CD14-positive monocyte (primary cell): ENCODE data around the gene SLC9A8. TPM values are rescaled to one million over a fixed set of nuclear protein-coding genes. Genes with fewer than 3 reads are reported as not detected.

Source experiments
- DNase-seq, 3 donors: peaks; one replicate each; pipeline ENCODE4 v3.0.0-alpha.2; 2011 to 2022
- H2AFZ ChIP-seq: 2 replicates; pipeline ENCODE4 v1.6.0; 2012; ENCODE audit warnings: mild to moderate bottlenecking, low read depth, low read length, inconsistent platforms; ENCODE audit not compliant: insufficient read depth, poor library complexity, severe bottlenecking
- H3K27ac ChIP-seq, 2 donors: 1 replicate in 1 of 2; 2 replicates in 1 of 2; pipeline ENCODE4 v1.5.1; 2012 to 2013; ENCODE audit warnings: low read length in 2 of 2, control low read depth in 1 of 2, inconsistent platforms in 1 of 2, low read depth in 1 of 2, mild to moderate bottlenecking in 1 of 2
- H3K27me3 ChIP-seq, 2 donors: one replicate each; pipeline versions ENCODE4 v1.6.0 to v1.6.1; 2011 to 2013; ENCODE audit warnings: low read length in 2 of 2; ENCODE audit not compliant: control insufficient read depth in 2 of 2, insufficient read depth in 2 of 2
- H3K36me3 ChIP-seq, 2 donors: replicated peaks in 1 of 2; 1 replicate in 1 of 2; 2 replicates in 1 of 2; pipeline versions ENCODE4 v1.5.1 to v1.6.1; 2012 to 2013; ENCODE audit warnings: low read length in 2 of 2, control low read depth in 1 of 2, inconsistent platforms in 1 of 2, mild to moderate bottlenecking in 1 of 2; ENCODE audit not compliant: insufficient read depth in 2 of 2, control insufficient read depth in 1 of 2
- H3K4me1 ChIP-seq, 2 donors: 1 replicate in 1 of 2; 2 replicates in 1 of 2; pipeline versions ENCODE4 v1.5.1 to v1.6.1; 2012 to 2013; ENCODE audit warnings: low read length in 2 of 2, control low read depth in 1 of 2, inconsistent platforms in 1 of 2, mild to moderate bottlenecking in 1 of 2, moderate library complexity in 1 of 2; ENCODE audit not compliant: insufficient read depth in 2 of 2, control insufficient read depth in 1 of 2
- H3K4me2 ChIP-seq: replicated peaks from 2 replicates; pipeline ENCODE3; 2012; ENCODE audit warnings: low read length, moderate library complexity, mild to moderate bottlenecking; ENCODE audit not compliant: poor library complexity, severe bottlenecking; ENCODE audit errors: extremely low read depth
- H3K4me3 ChIP-seq, 3 experiments: fragments of 200-600 bp in 1 of 3; sonication (generic) in 1 of 3; replicated peaks in 1 of 3; 1 replicate in 2 of 3; 2 replicates in 1 of 3; pipeline ENCODE4 v1.5.1; 2011 to 2013; ENCODE audit warnings: low read length in 3 of 3, mild to moderate bottlenecking in 3 of 3, control low read depth in 2 of 3, low read depth in 2 of 3, inconsistent platforms in 1 of 3, moderate library complexity in 1 of 3
- H3K79me2 ChIP-seq: 2 replicates; pipeline ENCODE4 v1.6.0; 2012; ENCODE audit warnings: mild to moderate bottlenecking, control low read depth, inconsistent platforms, low read length, moderate library complexity; ENCODE audit not compliant: insufficient read depth
- H3K9ac ChIP-seq: 2 replicates; pipeline ENCODE4 v1.6.0; 2017; ENCODE audit warnings: low read length, mild to moderate bottlenecking; ENCODE audit not compliant: insufficient read depth, poor library complexity, severe bottlenecking
- H3K9me3 ChIP-seq, 2 donors: replicated peaks in 1 of 2; 1 replicate in 1 of 2; 2 replicates in 1 of 2; pipeline versions ENCODE4 v1.5.1 to v1.6.1; 2012 to 2013; ENCODE audit warnings: low read length in 2 of 2, control low read depth in 1 of 2; ENCODE audit not compliant: control insufficient read depth in 1 of 2, insufficient read depth in 1 of 2
- H4K20me1 ChIP-seq: 2 replicates; pipeline ENCODE4 v1.6.0; 2012; ENCODE audit warnings: mild to moderate bottlenecking, low read length, control low read depth, moderate library complexity; ENCODE audit not compliant: insufficient read depth
- H3K27ac Mint-ChIP-seq, 7 donors: one replicate each; pipeline ENCODE4 v1.8.0; 2020; ENCODE audit warnings: mild to moderate bottlenecking in 7 of 7, mixed read lengths in 7 of 7, moderate library complexity in 6 of 7, inconsistent platforms in 2 of 7
- H3K27me3 Mint-ChIP-seq, 3 donors: one replicate each; pipeline ENCODE4 v1.8.0; 2021 to 2022; ENCODE audit warnings: low read depth in 3 of 3, mild to moderate bottlenecking in 3 of 3, mixed read lengths in 3 of 3, moderate library complexity in 3 of 3, inconsistent platforms in 1 of 3
- H3K36me3 Mint-ChIP-seq, 2 donors: one replicate each; pipeline ENCODE4 v1.8.0; 2020; ENCODE audit warnings: mixed read lengths in 2 of 2, inconsistent platforms in 1 of 2, mild to moderate bottlenecking in 1 of 2
- H3K4me1 Mint-ChIP-seq: one replicate; pipeline ENCODE4 v1.8.0; 2020; ENCODE audit warnings: mild to moderate bottlenecking, mixed read lengths
- H3K4me3 Mint-ChIP-seq, 2 donors: one replicate each; pipeline ENCODE4 v1.8.0; 2020; ENCODE audit warnings: mild to moderate bottlenecking in 2 of 2, mixed read lengths in 2 of 2, moderate library complexity in 1 of 2
- H3K9me3 Mint-ChIP-seq, 7 donors: one replicate each; pipeline ENCODE4 v1.8.0; 2020 to 2022; ENCODE audit warnings: mixed read lengths in 7 of 7, mild to moderate bottlenecking in 6 of 7, moderate library complexity in 6 of 7, inconsistent platforms in 2 of 7
- CTCF ChIP-seq: fragments of 200-600 bp; IDR thresholded peaks from one replicate; pipeline ENCODE4 v1.8.0; 2022; ENCODE audit warnings: antibody characterized with exemption, mild to moderate bottlenecking
- WGBS: methylation state at CpG from one replicate; pipeline ENCODE4 v1.1.5; 2013; ENCODE audit warnings: missing lambda C conversion rate; ENCODE audit not compliant: insufficient coverage; 5-methylcytosine and 5-hydroxymethylcytosine counted together
- intact Hi-C, 2 donors: fragments of 100-400 bp; cut with micrococcal nuclease; formaldehyde crosslinking; loops; one replicate each; pipeline versions ENCODE4 v1.15.0 to v1.15.1; 2023
- polyA plus RNA-seq, 3 donors: library from polyadenylated mRNA; depleted of rRNA in 1 of 3; unstranded in 2 of 3; stranded (reverse) in 1 of 3; fragments of 300-500 nt in 2 of 3; fragments of >200 nt in 1 of 3; fragmentation: Illumina TruSeq in 2 of 3; gene quantifications; 1 replicate in 2 of 3; 2 replicates in 1 of 3; pipeline ENCODE4 v1.2.3, GENCODE V29; 2012 to 2021

The SLC9A8 gene
- polyA plus RNA-seq, 3 donors, result 3.0 to 14.6 (median 3.3) TPM

GRCh38 chr20:49906615-49907154 lies 94.1 kb downstream of the SLC9A8 start:
- H3K4me1 Mint-ChIP-seq, result no peaks in the 10 kb centered on the region
- Histone ChIP-seq H3K79me2 (peaks cover 38% of the 10 kb centered on the region), H3K27ac (no peak overlapping the region), H3K4me3 (no peak overlapping the region), H3K9me3 (no peaks in the 10 kb centered on the region), H4K20me1 (peaks cover 29% of the 10 kb centered on the region), H3K4me1 (no peaks in the 10 kb centered on the region), H3K36me3 (peaks cover 73 to 88% of the 10 kb centered on the region in 2 donors), H3K9ac (no peak overlapping the region), H3K27me3 (no peaks in the 10 kb centered on the region), H3K4me2 (no peak overlapping the region), H2AFZ (no peak overlapping the region)
- H3K9me3 Mint-ChIP-seq, result peaks cover 0 to 3% (median 0%) of the 10 kb centered on the region in 7 donors
- intact Hi-C loops, result no loop called here
- H3K36me3 Mint-ChIP-seq, result peaks cover 71 to 86% of the 10 kb centered on the region in 2 donors
- H3K27me3 Mint-ChIP-seq, result no peaks in the 10 kb centered on the region
- H3K4me3 Mint-ChIP-seq, result no peak overlapping the region
- 94% methylated on average over 13 of the region's 15 CpGs for WGBS
- no peak for DNase-seq
- TF ChIP-seq CTCF, result no peak
- peak overlapping the region in 2 of 7 donors; percentile 38 to 71 for H3K27ac Mint-ChIP-seq

- Mint-ChIP-seq H3K4me1 (peaks cover 2% of the 10 kb centered on the region), H3K27me3 (no peaks in the 10 kb centered on the region), H3K27ac (peak overlapping the region in 3 of 7 donors; percentile 32 to 56 (median 37)), H3K4me3 (no peak overlapping the region), H3K9me3 (peaks cover 0 to 3% (median 0%) of the 10 kb centered on the region in 7 donors), H3K36me3 (peaks cover 70 to 90% of the 10 kb centered on the region in 2 donors)
- no peaks in the 10 kb centered on the region for H3K4me1 ChIP-seq
- H3K27me3 ChIP-seq, result no peaks in the 10 kb centered on the region
- H3K36me3 ChIP-seq, result peaks cover 76 to 92% of the 10 kb centered on the region in 2 donors
- peaks cover 36% of the 10 kb centered on the region for H4K20me1 ChIP-seq
- H3K9me3 ChIP-seq, result no peaks in the 10 kb centered on the region
- no peak overlapping the region for H3K4me2 ChIP-seq
- no peak overlapping the region for H3K9ac ChIP-seq
- peaks cover 47% of the 10 kb centered on the region for H3K79me2 ChIP-seq
- no peak overlapping the region for H3K4me3 ChIP-seq
- no peak overlapping the region for H2AFZ ChIP-seq
- DNase-seq, result no peak
- WGBS, result 95% methylated on average over 19 of the region's 19 CpGs
- H3K27ac ChIP-seq, result no peak overlapping the region
- intact Hi-C loops, result no loop called here
- no peak for TF ChIP-seq CTCF
Observed at GRCh38 chr20:49907405-49908257, 95.0 kb downstream of the SLC9A8 start.
